Upper lobe of left lung (tissue), 4 donors: ENCODE data around the gene PTPRD.

Source experiments
- CTCF ChIP-seq, 6 experiments: fragments of 450-650 bp in 4 of 6; fragments of 200-600 bp in 2 of 6; sonication (generic) in 2 of 6; IDR thresholded peaks; one replicate each; pipeline ENCODE4 v1.5.1; 2016 to 2019; ENCODE audit warnings: antibody characterized with exemption in 6 of 6
- EP300 ChIP-seq, 4 donors: sonication (generic); formaldehyde crosslinking; IDR thresholded peaks; one replicate each; pipeline ENCODE4 v1.5.1; 2017; ENCODE audit warnings: antibody characterized with exemption in 4 of 4, control low read depth in 2 of 4
- POLR2A ChIP-seq, 4 donors: fragments of 450-650 bp; IDR thresholded peaks; one replicate each; pipeline ENCODE4 v1.5.1; 2016 to 2017; ENCODE audit warnings: antibody characterized with exemption in 4 of 4, mild to moderate bottlenecking in 2 of 4
- POLR2AphosphoS5 ChIP-seq, 2 donors: sonication (generic); formaldehyde crosslinking; IDR thresholded peaks; one replicate each; pipeline ENCODE4 v1.5.1; 2017; ENCODE audit warnings: antibody characterized with exemption in 2 of 2

GRCh38 chr9:10032166-10032565 lies 580.6 kb downstream of the PTPRD start:
- no peak for TF ChIP-seq POLR2A (IDR thresholded peaks at IDR 0.05)
- TF ChIP-seq CTCF (IDR thresholded peaks at IDR 0.05): no peak
- TF ChIP-seq EP300 (IDR thresholded peaks at IDR 0.05): no peak
- no peak for TF ChIP-seq POLR2AphosphoS5 (IDR thresholded peaks at IDR 0.05)
